ENCODE measurements around the gene FHOD3.
"Not testable (repeated sequence)": the region's sequence is repeated elsewhere in the genome, so short reads cannot be mapped to it uniquely, and the experiment has no call there.

The FHOD3 gene

DNA sequence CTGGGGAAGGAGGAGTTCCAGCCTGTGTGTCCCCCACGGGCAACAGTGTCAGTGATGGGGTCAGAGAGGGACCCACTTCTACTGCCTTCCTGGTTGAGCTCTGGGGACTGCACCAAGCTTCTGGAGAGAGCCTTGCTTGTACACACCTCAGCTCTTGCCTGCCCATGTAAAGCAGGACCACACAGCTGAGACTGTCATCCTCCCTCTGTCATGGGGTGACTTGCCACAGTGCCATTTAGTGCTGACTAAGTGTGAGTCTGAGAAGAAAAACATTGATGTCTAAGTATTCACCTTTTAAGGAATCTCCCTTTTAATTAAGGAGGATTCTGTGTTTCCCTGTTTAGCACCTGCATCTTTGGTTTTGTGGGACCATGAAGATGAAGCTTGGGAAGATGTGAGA lies 159.1 kb downstream of the FHOD3 start:
- DNase-seq = no peak

DNA sequence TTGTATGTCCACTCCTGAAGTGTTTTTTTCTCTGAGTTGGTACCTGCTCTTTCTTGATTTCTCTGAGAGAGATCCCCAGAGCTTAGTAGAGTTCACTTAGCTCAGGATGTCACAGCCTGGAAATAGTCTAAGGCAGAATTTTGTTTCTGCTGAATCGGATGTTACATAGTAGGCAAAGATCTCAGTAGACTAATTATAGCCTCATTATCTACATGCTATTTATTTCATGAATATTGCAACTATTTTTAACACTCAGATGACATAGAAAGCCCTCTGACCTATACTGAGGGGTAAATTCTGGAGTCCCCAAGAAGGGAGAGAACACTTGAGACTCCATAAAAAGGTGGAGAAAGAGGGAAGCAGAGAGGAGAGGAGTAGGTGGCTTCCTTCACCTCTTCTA lies 160.2 kb downstream of the FHOD3 start:
- no peak for DNase-seq

DNA sequence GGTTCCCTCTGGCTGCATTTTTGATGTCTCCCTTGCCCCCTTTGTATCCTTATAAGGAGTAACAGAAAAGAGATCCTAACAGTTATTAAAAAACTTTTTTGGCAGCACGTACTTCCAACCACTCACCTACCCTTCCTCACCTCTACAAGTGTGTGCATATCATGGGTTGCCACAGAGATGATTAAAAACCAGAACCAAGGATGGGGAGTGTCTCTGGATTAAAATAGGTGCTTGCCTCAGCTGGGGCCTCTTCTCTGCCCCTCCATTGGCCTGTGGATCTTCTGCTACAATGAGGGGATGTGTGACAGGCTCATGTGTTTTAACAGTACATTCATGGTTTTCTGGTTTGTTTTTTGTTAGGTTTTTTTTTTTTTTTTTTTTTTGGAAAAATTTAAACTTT lies 160.8 kb downstream of the FHOD3 start:
- no peak for DNase-seq

DNA sequence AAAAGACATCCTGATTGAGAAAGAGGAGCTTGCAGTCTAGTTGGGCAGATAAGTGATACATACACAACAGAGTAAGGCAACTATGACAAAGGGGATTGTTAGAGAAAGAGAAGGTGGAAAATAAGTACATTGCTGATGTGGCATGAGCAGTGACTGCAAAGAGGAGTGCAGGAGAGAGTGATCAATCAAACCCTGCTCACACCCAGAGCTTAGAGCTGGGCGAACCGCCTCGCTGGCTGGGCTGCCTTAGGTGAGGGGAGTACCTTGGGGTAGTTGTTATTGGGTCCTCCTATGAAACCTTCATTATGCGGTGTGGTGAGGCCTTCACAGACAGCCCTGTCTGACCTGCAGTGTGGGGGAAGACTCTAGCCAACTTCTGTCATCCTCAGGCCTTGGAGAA lies 161.7 kb downstream of the FHOD3 start:
- DNase-seq = no peak

DNA sequence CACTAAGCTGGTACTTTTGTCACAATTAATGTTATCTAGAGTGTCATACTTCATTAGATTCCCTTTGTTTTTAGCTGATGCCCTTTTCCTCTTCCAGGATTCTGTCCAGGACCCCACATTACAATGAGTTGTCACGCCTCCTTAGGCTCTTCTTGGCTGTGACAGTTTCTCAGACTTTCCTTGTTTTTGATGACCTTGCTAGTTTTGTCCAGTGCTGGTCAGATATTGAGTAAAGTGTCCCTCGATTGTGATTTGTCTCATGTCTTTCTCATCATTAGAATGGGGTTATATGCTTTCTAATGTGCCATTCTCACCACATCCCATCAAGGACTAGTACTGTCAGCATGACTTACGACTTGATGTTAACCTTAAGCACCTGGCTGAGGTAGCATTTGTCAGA lies 162.3 kb downstream of the FHOD3 start:
- no peak for DNase-seq

DNA sequence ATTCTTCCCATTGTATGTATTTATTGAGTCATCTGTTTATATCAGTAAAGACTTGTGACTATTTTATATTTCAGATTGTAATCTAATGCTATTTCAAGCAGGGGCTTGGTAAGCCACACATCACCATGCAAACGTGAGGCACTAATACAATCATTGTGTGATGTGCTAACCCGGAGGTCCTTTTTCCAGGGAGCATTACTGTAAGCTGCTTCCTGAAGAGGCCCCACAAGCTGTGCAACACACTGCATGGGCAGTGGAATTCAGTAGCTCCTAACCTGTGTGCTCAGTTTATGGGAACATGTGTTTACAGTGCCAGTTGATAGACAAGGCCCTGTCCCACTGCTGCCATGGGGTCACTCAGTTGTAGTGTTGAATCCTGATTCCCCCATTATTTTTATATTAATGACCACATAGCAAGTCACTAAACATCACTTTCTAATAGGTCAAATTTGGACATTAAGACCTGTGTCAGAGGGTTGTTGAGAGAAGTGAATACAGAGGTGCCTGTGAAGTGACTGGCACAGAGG lies 162.9 kb downstream of the FHOD3 start:
- DNase-seq = no peak

DNA sequence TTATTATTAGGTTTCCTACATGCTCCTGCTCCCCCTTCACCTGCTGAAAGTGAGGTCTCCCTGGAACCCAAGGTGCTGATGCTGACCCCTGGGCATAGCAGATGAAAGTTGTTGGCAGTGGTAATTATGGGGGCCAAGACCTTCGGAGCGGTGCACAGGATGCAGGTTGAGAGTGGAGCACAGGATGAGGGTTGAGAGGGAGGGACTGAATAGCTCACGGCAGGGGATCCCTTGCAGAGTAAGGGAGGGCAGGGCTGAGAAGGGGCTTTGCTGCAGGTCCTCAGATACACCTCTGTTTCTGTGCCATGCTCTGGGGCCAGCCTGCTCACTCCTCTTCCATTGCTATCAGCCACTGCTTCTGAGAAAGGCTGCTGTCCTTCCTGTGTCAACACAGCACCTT lies 163.3 kb downstream of the FHOD3 start:
- DNase-seq = no peak

DNA sequence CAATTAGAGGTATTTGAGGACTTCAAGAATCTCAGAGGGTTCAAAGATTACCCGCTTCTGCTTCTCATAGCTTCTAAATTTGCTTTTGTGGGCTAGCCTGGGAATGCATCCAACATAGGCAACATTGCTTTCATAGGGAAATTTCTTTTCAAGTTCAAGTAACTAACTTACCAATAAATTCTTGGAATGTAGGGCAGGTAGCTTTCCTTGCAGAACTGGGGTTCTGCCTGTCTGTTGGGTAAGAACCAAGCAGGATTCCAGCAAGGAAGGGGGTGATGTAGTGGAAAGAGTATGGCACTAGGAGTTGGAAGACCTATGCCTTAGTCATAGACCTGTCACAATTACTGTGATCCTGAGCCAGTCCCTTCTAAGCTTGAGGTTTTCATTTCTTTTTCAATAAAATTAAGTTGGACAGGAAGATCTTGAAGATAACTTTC lies 164.1 kb downstream of the FHOD3 start:
- no peak for DNase-seq

DNA sequence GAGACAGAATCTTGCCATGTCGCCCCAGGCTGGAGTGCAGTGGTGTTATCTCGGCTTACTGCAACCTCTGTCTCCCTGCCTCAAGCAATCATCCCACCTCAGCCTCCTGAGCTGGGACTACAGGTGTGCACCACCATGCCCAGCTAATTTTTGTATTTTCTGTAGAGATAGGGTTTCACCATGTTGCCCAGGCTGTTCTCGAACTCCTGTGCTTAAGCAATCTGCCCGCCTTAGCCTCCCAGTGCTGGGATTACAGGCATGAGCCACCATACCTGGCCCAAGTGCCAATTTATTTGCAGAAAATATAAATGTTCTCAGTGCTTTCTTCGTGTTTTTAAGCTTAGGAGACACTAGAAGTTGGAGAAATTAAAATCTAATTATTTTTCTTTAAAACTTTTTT lies 166.0 kb downstream of the FHOD3 start:
- not testable (repeated sequence) for DNase-seq

DNA sequence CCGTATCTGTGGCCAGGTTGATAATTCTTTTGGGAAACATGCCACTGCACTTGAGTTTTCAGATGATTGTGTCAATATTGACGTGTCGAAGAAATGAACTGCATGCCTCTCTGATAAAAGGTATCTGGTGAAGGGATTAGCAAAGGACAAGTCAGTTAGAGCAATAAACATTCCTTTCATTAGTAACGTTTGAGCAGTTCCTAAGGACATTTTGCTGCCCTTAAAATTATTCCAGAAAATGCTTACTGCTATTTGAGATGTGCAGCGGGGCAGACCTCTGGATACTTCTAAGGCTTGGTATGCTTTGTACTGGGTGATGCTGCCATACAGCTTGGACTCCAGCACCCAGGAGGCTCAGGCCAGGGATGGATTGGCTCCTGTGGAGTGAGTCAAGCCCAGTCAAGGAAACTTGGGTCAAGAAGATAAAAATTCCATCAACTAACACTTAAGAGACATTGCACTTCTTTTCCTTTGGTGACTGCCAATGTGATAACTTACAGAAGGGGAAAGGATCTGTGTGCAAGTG lies 166.7 kb downstream of the FHOD3 start:
- peak; percentile 16 for DNase-seq

DNA sequence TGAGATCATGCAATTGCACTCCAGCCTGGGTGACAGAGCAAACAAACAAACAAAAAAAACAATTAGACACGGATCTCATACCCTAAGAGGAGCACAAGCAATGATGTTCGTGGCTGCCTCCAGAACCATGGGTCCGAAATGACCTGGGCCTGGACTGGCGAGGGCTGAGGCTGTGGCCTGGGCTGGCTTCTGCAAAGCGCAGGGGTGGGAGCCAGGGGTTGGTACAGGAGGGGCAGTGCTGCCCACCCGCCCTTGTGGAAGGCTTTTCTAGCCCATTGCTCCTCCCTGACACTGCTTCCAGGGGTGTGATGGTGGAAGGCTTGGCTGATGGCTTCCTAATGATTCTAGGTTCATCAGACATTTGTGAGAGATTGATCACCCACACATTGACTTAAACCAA lies 167.8 kb downstream of the FHOD3 start:
- DNase-seq = no peak

DNA sequence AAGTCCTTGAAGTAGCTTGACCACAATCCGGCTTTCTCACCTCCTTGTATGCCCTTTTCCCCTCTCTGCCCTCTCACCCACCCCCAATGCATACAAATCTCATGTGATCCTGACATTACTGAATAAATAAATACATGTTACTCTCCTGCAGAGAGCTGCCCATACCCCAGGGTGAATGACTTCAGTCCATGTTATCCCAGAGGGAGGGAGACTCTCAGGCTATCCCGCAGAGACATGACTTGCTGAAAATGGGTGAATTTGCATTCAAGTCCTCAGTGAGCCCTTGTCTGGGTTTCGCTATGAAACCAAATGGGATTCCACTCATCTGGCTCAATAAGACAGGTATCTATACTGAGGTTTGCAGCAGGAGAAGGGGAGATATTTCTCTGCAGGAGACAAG lies 168.5 kb downstream of the FHOD3 start:
- no peak for DNase-seq

DNA sequence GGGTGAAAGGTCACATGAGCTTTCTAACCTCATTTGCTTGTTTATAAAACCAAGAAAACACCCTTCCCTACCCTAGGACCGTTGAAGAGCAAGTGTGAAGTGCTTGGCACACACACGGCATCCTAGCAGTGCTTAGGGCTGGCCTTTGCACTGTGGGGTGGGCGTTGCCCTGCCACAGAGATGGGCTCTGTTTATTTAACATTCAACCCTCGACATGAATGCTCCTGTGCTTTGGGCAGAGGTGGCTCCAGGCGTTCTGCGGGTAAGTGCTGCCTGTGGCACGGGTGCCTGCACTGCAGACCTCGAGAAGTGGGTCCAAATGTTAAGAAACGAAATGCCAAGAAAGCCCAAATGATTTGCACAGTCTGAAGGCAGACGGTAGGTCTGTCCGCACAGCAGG lies 170.1 kb downstream of the FHOD3 start:
- DNase-seq = no peak

DNA sequence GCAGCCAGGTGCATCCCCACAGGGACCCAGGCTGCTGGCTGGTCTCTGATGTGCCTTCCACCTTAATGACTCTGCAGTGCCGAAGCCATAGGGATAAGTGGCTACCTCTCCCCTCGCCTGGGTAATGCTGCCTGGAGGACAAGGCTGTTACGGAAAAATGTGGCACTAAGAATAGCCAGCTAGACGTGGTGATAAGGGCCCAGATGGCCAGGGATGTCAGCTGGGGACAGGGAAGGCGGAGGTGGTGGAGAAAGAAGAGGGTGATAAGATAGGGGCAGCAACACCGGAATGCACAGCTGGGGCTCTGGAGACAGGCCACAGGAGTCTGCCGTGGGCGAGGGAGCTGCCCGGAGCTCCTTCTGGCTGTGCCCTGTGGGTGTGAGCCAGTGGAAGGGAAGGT lies 170.6 kb downstream of the FHOD3 start:
- DNase-seq = no peak

DNA sequence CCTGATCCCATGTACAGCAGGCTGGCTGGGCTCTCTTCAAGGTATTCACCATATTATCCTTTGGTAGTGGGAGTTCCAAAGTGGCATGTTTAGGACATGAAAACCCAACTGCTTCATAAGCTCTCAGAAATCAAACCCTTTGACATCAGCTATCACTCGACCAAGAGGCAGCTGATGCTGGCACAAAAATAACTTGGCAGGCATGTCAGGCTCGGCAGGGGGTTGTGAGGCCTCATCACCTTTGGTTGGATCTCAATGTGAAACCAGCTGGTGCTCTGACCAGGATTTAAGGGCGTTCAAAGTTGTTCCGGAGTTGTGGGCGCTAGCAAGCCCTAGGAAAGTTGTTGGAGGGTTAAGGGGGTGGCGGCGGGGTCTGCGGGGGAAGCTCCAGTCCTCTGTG lies 171.9 kb downstream of the FHOD3 start:
- no peak for DNase-seq

DNA sequence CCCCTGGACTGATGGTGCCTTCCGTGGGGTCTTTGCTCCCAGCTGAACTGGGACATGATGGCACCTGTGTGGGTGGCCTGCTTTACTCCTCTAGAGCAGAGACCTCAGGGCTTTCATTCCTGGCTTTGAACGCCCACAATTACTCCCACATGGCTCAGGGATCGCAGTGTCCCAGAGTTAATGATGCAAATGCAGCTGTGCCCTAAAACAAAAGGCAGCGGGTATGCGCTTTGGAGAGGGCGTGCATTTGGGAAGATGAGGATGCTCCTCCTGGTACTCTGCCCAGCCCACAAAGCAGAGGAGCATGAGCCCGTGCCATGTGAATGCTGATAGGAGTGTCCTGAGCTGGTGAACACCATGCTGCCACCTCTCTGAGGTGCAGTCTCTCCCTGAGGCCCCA lies 173.4 kb downstream of the FHOD3 start:
- no peak for DNase-seq

DNA sequence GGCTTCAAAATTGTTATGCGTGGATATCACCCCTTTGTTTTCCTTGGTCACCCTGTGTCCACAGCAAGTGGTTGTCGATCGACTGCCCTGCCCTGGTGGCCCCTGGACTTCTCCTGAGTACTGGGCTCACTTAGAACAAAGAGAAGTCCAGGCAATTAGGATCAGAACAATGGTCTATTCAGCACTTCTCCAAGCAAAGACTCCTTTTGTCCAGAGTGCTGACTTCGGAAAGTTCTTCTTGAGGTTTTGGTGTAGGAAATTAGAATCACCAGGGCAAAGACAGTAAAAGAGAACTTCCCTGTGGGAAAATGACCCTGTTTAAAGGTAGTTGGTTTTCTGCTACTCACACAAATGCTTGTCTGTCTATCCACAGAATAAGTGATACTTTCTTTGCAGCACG lies 173.9 kb downstream of the FHOD3 start:
- no peak for DNase-seq

DNA sequence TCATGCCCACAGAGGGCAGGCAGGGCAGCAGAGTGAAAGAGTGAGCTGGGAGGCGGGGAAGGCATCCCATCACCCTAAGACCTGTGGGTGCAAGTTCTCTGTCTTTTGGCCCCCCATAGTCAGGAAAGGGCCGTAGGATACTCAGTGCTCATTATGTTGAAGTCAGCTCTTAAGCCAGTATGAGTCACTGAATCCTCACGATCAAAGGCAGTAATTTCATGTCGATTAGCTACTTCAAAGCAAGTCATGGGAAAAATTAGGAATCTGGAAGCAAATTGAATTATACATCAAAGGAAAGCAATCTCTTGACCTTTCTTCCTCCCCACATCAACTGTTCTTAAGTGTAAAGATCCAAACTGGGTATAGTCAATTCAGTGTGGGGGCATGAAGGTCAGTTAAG lies 178.9 kb downstream of the FHOD3 start:
- no peak for DNase-seq

DNA sequence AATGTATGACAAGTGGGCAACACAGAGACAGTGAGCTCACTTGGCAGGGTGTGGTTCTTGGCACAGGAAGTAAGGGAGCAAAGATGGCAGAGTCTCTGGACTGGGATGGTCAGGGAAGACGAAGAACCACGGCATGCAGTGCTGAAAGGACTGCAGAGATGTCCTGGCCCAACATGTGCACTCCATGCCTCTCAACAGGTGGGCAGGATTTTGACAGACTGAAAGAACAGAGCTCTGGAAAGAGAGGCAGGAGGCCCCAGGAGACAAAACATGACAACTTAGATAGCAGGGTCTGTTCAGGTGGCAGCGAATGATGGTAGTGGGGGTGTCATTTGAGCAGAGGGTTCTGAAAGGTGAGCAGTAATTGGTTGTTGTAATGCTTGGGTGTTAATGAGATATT lies 180.3 kb downstream of the FHOD3 start:
- DNase-seq = no peak

DNA sequence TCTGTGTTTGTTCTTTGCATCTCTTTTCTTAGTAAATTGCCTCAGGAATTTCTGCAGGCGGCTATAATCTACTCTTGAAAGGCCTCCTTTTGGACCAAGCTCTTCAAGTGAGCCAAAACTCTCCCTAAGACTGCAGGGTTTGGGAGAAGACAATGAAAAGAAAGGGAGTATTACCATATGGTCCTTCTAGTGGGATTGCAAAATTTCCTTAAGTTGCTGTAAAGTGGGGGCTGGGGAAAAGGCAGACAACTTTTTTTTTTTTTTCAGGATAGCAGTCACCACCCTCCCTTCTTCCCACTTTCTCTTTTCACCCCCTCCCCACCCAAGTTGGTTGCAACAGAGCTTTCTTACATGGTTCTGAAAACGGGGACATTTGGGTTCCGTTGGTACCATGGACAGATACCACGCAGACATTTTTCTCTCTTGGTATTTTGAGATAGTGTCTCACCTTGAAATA lies 183.7 kb downstream of the FHOD3 start:
- DNase-seq = no peak

DNA sequence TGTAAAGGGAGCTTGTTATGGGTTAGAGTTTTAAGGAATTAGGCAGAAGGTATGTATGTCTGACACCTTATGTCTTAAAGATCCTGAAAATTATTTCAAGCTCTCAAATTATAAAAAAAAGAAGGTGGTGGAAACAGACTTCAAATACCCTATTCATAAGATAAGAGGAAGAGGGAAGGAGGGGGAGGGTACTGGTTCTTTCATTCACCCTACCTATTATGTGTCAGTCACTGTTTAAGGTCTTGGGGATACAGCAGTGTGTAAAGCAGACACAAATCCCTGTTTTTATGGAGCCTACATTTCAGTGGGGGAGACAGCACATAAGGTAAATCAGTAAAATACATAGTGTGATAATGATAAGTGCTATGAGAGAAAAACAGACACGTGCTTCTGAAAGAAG lies 184.4 kb downstream of the FHOD3 start:
- DNase-seq = no peak

DNA sequence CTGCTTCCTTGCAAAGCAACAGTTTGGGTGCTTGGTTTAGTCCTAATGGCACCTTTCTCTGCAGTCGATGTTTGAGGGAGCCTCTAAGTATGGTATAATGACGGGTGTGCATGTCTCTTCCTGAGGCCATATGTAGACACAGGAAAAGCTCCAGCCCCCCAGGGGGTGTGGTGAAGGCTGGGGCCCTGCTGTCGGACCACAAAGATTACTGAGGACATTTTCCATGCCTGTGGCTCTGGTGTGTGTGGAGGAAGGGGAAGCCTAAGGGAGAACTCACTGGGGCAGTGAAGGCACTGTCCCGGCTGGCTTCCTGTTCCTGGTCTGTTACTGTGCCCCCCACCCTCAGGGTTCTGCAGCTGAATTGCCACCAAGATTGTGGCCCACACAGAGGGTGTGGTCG lies 187.1 kb downstream of the FHOD3 start:
- DNase-seq = no peak

DNA sequence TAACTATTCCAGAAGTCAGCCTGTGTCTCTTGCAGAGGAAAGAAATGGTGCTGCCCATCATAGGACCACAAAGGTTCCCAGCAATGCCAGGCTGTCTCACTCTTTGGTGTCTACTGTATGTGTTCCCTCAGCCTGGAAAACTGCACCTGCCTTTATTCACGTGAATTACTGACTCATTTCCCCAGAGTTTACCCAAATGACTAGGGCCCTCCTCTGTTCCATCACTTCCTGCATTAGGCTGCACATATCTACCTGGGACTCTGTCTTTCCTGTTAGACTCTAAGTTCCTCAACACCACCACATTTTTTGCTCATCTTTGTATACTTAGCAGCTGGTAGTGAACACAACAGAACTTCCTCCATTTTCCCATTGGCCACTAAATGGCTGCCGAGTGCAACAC lies 188.3 kb downstream of the FHOD3 start:
- no peak for DNase-seq

DNA sequence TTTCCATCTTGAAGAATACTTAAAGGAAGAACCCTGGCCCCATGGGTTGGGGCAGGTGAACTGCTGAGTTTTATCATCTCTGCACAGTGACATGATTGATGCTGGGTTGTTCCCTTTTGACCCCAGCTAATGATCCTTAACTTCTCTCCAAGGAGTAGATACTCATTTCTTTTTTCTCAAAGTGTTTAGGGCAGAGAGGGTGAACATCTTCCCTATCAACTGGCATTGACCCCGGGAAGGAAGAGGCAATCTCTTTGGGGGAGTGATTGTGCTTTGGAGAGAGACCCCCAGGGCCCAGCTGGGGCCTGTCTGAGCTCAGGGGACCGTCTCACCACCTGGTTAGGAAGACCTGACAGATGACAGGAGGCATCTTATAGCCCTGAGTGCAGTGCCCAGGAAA lies 190.6 kb downstream of the FHOD3 start:
- no peak for DNase-seq

DNA sequence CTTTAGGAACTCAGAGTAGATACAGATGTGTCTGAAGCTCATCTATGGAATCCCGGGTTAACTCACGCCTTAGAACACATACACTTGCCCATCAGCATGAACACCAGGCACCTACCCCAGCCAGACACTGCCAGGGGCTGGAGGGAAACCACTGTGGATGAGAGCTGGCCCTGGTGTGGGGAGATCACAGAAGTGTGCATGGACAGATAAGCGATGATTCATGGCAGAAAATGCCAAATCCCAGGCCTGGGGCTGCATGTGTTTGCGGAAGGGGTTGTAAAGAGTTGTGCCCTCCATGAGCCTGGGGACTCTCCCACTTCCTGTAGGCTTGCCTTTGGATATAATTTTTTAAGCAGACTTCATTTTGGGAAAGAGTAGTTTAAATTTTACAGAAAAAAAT lies 193.4 kb downstream of the FHOD3 start:
- no peak for DNase-seq
